GM20000 (cell line): Measurements from ENCODE around the gene USP31.
A peak's percentile ranks its signal among the peaks of the same experiment; 100 is the strongest.

Experiments used
- DNase-seq: peaks from one replicate; pipeline ENCODE4 v3.0.0; 2012; ENCODE audit warnings: low spot score
- CTCF ChIP-seq: IDR thresholded peaks from 2 replicates; pipeline ENCODE4 v1.5.1; 2012; ENCODE audit warnings: mild to moderate bottlenecking, control low read depth; ENCODE audit errors: extremely low read depth, missing control alignments

USP31 gene

GRCh38 chr16:23156946-23157460 is 7.8 kb upstream of the USP31 start:
- TF ChIP-seq CTCF = no peak
- no peak for DNase-seq

GRCh38 chr16:23156110-23156509 is 6.9 kb upstream of the USP31 start:
- DNase-seq = no peak
- no peak for TF ChIP-seq CTCF

- DNase-seq = no peak
- peak; percentile 18 for TF ChIP-seq CTCF
Observed at GRCh38 chr16:23155445-23156049, 6.3 kb upstream of the USP31 start.

- DNase-seq = no peak
- no peak for TF ChIP-seq CTCF
Observed at GRCh38 chr16:23152386-23153178, 3.3 kb upstream of the USP31 start.

GRCh38 chr16:23149993-23150364 is 727 bp upstream of the USP31 start:
- TF ChIP-seq CTCF = no peak
- DNase-seq = no peak

- DNase-seq = peak; percentile 78
- no peak for TF ChIP-seq CTCF
Observed at GRCh38 chr16:23148513-23149266, 562 bp downstream of the USP31 start.

- no peak for DNase-seq
- no peak for TF ChIP-seq CTCF
Observed at GRCh38 chr16:23148166-23148512, 1.1 kb downstream of the USP31 start.
